ENCODE data around the gene KLF13. TPM values are rescaled to one million over a fixed set of nuclear protein-coding genes. Genes with fewer than 3 reads are reported as not detected.
A peak's percentile ranks its signal among the peaks of the same experiment; 100 is the strongest.

KLF13 gene
- total and polyA plus RNA-seq, 10 of the 15 experiments (the other 5 are each of a cell fraction or from before 2014, with no cell fraction given) = 20.3 to 109 (median 51.4) TPM

- Histone ChIP-seq H3K36me3 (ENCODE audit: control insufficient read depth in 2 of 2, insufficient read depth in 2 of 2, low read length in 1 of 2) (peaks cover 18% of the 10 kb centered on the region in 2 experiments), H4K20me1 (ENCODE audit: control insufficient read depth, insufficient read depth) (peaks cover 4% of the 10 kb centered on the region; the same call in 1 of the 2 replicates), H3K4me2 (ENCODE audit: control insufficient read depth, insufficient read depth) (peak overlapping the region; percentile 19; the same call in 1 of the 2 replicates), H3K79me2 (ENCODE audit: control insufficient read depth, insufficient read depth, low read length) (peaks cover 93% of the 10 kb centered on the region), H3K4me3 (no peak overlapping the region), H3K9ac (ENCODE audit: control insufficient read depth, insufficient read depth, low read length) (no peak overlapping the region), H2AFZ (ENCODE audit: control insufficient read depth, low read depth, low read length) (no peak overlapping the region), H3K4me1 (ENCODE audit: control insufficient read depth, insufficient read depth, low read length) (peaks cover 83% of the 10 kb centered on the region), H3K27ac (ENCODE audit: control insufficient read depth, insufficient read depth) (peak overlapping the region; percentile 28; the same call in 1 of the 2 replicates), H3K9me3 (replicated peaks; ENCODE audit: control insufficient read depth, insufficient read depth, low read length) (no peaks in the 10 kb centered on the region), H3K27me3 (replicated peaks in 1 of 2; ENCODE audit: control insufficient read depth in 2 of 2, insufficient read depth in 2 of 2, low read length in 1 of 2) (no peaks in the 10 kb centered on the region)
- no TSS peak for BruUV-seq (replicated peaks)
- DNase-seq (ENCODE audit: low read depth, low spot score) (no peak), FAIRE-seq (no peak), ATAC-seq (no peak)
- in situ Hi-C loops (cut with MboI) (no loop called here), intact Hi-C loops (cut with micrococcal nuclease; ENCODE audit: unreplicated experiment) (no loop called here)
- TF ChIP-seq ZZZ3 (IDR thresholded peaks at IDR 0.05; ENCODE audit: control insufficient read depth, insufficient read length, low read depth) = no peak
- TF ChIP-seq CHD4 (IDR thresholded peaks at IDR 0.05) = no peak
- no peak for TF ChIP-seq POLR2A (IDR thresholded peaks at IDR 0.05; ENCODE audit: low read depth, low read length)
- TF ChIP-seq EP300 (IDR thresholded peaks at IDR 0.05; ENCODE audit: borderline replicate concordance in 1 of 2, control insufficient read depth in 1 of 2, low read depth in 2 of 2, low read length in 2 of 2) = no peak
- TF ChIP-seq RFX5 (IDR thresholded peaks at IDR 0.05; ENCODE audit: low read depth, low read length) = no peak
- TF ChIP-seq KLF5 (IDR thresholded peaks at IDR 0.05; ENCODE audit: partially characterized antibody) = no peak
- no peak for TF ChIP-seq FOXK2 (IDR thresholded peaks at IDR 0.05)
- no peak for TF ChIP-seq NKRF (conservative IDR thresholded peaks at IDR 0.05)
- TF ChIP-seq POLR2AphosphoS2 (IDR thresholded peaks at IDR 0.05; ENCODE audit: low read depth, low read length) = no peak
- no peak for TF ChIP-seq ZBTB40 (IDR thresholded peaks at IDR 0.05; ENCODE audit: borderline replicate concordance)
- no peak for TF ChIP-seq POLR2AphosphoS5 (IDR thresholded peaks at IDR 0.05; ENCODE audit: low read length)
- TF ChIP-seq ATF2 (IDR thresholded peaks at IDR 0.05; ENCODE audit: low read length) = no peak
- no peak for TF ChIP-seq BHLHE40 (IDR thresholded peaks at IDR 0.05; ENCODE audit: borderline replicate concordance in 1 of 2, low read depth in 2 of 2, low read length in 1 of 2)
- no peak for TF ChIP-seq HDAC6 (IDR thresholded peaks at IDR 0.05; ENCODE audit: unreplicated experiment)
- no peak for TF ChIP-seq RBBP5 (conservative IDR thresholded peaks at IDR 0.05)
- TF ChIP-seq SIX5 (IDR thresholded peaks at IDR 0.05; ENCODE audit: low read depth, low read length, severe bottlenecking) = no peak
- WGBS (ENCODE audit: insufficient coverage, insufficient replicate concordance, low lambda C conversion rate, missing lambda C conversion rate) = 49% methylated on average over 5 of the region's 5 CpGs
- ChIA-PET POLR2A (interaction anchor here (1.5 kb wide), 1 partner anchor 9 kb away, joined by 4 read pairs; no protein-coding TSS in a partner anchor), CTCF (interaction anchor here (0.9 to 6.2 kb wide), 6 partner anchors 9 to 163 kb away, joined by 3 to 41 read pairs (median 4); no protein-coding TSS in a partner anchor), RAD21 (ENCODE audit: unreplicated experiment) (interaction anchor here (1.0 to 1.8 kb wide), 2 partner anchors 10 to 125 kb away, joined by 4 to 8 read pairs; no protein-coding TSS in a partner anchor), SMC1A (ENCODE audit: uncharacterized antibody, unreplicated experiment) (interaction anchor here (0.8 to 2.9 kb wide), 10 partner anchors 10 to 125 kb away, joined by 3 to 16 read pairs (median 5); no protein-coding TSS in a partner anchor)
These were observed 36.3 kb downstream of the KLF13 start for GRCh38 chr15:31362886-31363285.
